Bronchial epithelial cell (primary cell): ENCODE results near the gene USH1G. TPM values are rescaled to one million over a fixed set of nuclear protein-coding genes. Genes with fewer than 3 reads are reported as not detected.

Experiments used
- DNase-seq: peaks from one replicate; pipeline ENCODE4 v3.0.0-alpha.2; 2010; ENCODE audit warnings: low read depth
- FAIRE-seq: peaks from 2 replicates; lab custom pipeline; 2011; peaks lifted over from hg19 to GRCh38; lab: Jason Lieb, UNC
- H3K27me3 ChIP-seq: 2 replicates; pipeline ENCODE4 v1.5.1; 2011; ENCODE audit warnings: low read length; ENCODE audit not compliant: control insufficient read depth, insufficient read depth
- H3K36me3 ChIP-seq: 2 replicates; pipeline ENCODE4 v1.5.1; 2011; ENCODE audit warnings: low read length; ENCODE audit not compliant: control insufficient read depth, insufficient read depth
- H3K4me3 ChIP-seq: 2 replicates; pipeline ENCODE4 v1.5.1; 2011; ENCODE audit warnings: mild to moderate bottlenecking, low read depth, low read length, control low read depth
- CTCF ChIP-seq: IDR thresholded peaks from 2 replicates; pipeline ENCODE4 v1.5.1; 2011; ENCODE audit warnings: mild to moderate bottlenecking, moderate library complexity, low read length, control low read depth, inconsistent platforms; ENCODE audit not compliant: insufficient read depth, severe bottlenecking
- total RNA-seq: library from RNA; depleted of rRNA; stranded (reverse); fragments of >200 nt; gene quantifications from 2 replicates; pipeline ENCODE4 v1.2.1, GENCODE V29; 2014

Gene USH1G
- total RNA-seq, 1 donor from 2014 or later = 1.1 TPM

GRCh38 chr17:74954665-74955421 lies 31.8 kb upstream of the USH1G start:
- FAIRE-seq = no peak
- TF ChIP-seq CTCF = no peak
- Histone ChIP-seq H3K4me3 (no peak overlapping the region), H3K27me3 (peaks cover 2% of the 10 kb centered on the region), H3K36me3 (no peaks in the 10 kb centered on the region)
- DNase-seq = no peak

- H3K4me3 ChIP-seq = no peak overlapping the region
- FAIRE-seq (no peak), DNase-seq (no peak)
- peaks cover 2% of the 10 kb centered on the region for H3K27me3 ChIP-seq
- TF ChIP-seq CTCF = no peak
- H3K36me3 ChIP-seq = no peaks in the 10 kb centered on the region
These were observed 31.1 kb upstream of the USH1G start for GRCh38 chr17:74954115-74954514.

- Histone ChIP-seq H3K36me3 (no peaks in the 10 kb centered on the region), H3K4me3 (no peak overlapping the region), H3K27me3 (peaks cover 2% of the 10 kb centered on the region)
- FAIRE-seq = no peak
- TF ChIP-seq CTCF = no peak
- no peak for DNase-seq
These were observed 30.2 kb upstream of the USH1G start for GRCh38 chr17:74953134-74953687.

GRCh38 chr17:74952431-74953133 lies 29.5 kb upstream of the USH1G start:
- TF ChIP-seq CTCF = no peak
- H3K4me3 ChIP-seq = no peak overlapping the region
- no peaks in the 10 kb centered on the region for H3K36me3 ChIP-seq
- H3K27me3 ChIP-seq = peaks cover 2% of the 10 kb centered on the region
- DNase-seq = no peak
- no peak for FAIRE-seq

- no peak for TF ChIP-seq CTCF
- Histone ChIP-seq H3K36me3 (no peaks in the 10 kb centered on the region), H3K27me3 (peaks cover 2% of the 10 kb centered on the region), H3K4me3 (no peak overlapping the region)
- FAIRE-seq (no peak), DNase-seq (no peak)
These were observed 28.8 kb upstream of the USH1G start for GRCh38 chr17:74951680-74952421.
